HepG2 (cell line): ENCODE results near the gene GALNT12. TPM values are rescaled to one million over a fixed set of nuclear protein-coding genes. Genes with fewer than 3 reads are reported as not detected.
A peak's percentile ranks its signal among the peaks of the same experiment; 100 is the strongest.

Experiments
- BATF2 ChIP-seq: sonication (generic); formaldehyde crosslinking; IDR thresholded peaks from 2 replicates; pipeline ENCODE4 v1.8.0; 2022; ENCODE audit warnings: mild to moderate bottlenecking, missing genetic modification reagents, moderate library complexity
- CBX2 ChIP-seq, 2 experiments: fragments of 200-600 bp in 1 of 2; sonication (generic); formaldehyde crosslinking in 1 of 2; IDR thresholded peaks; 2 replicates each; pipeline versions ENCODE4 v1.7.0 to v1.8.1; 2018 to 2022; ENCODE audit warnings: low read depth in 2 of 2, low read length in 1 of 2, mild to moderate bottlenecking in 1 of 2, missing genetic modification reagents in 1 of 2
- PPARG ChIP-seq: conservative IDR thresholded peaks from 2 replicates; pipeline ENCODE4 v1.6.1; 2016; ENCODE audit warnings: missing biosample characterization, missing genetic modification reagents
- PREB ChIP-seq: sonication (generic); formaldehyde crosslinking; IDR thresholded peaks from 2 replicates; pipeline ENCODE4 v1.4.0; 2020; ENCODE audit warnings: missing genetic modification reagents
- PRPF4 ChIP-seq: fragments of 200-400 bp; formaldehyde crosslinking; IDR thresholded peaks from 2 replicates; pipeline ENCODE4 v1.6.1; 2016; ENCODE audit warnings: low read length, low read depth; ENCODE audit not compliant: poor library complexity, severe bottlenecking
- REPIN1 ChIP-seq: sonication (generic); formaldehyde crosslinking; IDR thresholded peaks from 2 replicates; pipeline ENCODE4 v1.8.0; 2022; ENCODE audit warnings: missing genetic modification reagents, low read depth, mild to moderate bottlenecking, borderline replicate concordance
- RERE ChIP-seq: IDR thresholded peaks from 2 replicates; pipeline ENCODE4 v1.6.1; 2016; ENCODE audit warnings: low read depth, missing genetic modification reagents, missing compliant biosample characterization
- SIX4 ChIP-seq: sonication (generic); formaldehyde crosslinking; IDR thresholded peaks from 2 replicates; pipeline ENCODE4 v1.4.0; 2020; ENCODE audit warnings: missing genetic modification reagents
- TGIF2 ChIP-seq: IDR thresholded peaks from 2 replicates; pipeline ENCODE4 v1.6.1; 2016; ENCODE audit warnings: control low read depth, missing compliant biosample characterization
- TRAFD1 ChIP-seq: sonication (generic); formaldehyde crosslinking; IDR thresholded peaks from 2 replicates; pipeline ENCODE4 v1.5.1; 2020; ENCODE audit warnings: missing genetic modification reagents, mild to moderate bottlenecking, borderline replicate concordance
- UBTF ChIP-seq: sonication (generic); formaldehyde crosslinking; IDR thresholded peaks from 2 replicates; pipeline ENCODE4 v1.4.0; 2020; ENCODE audit warnings: mild to moderate bottlenecking, missing genetic modification reagents
- ZNF367 ChIP-seq: sonication (generic); formaldehyde crosslinking; IDR thresholded peaks from 2 replicates; pipeline ENCODE4 v1.4.0; 2020; ENCODE audit warnings: missing genetic modification reagents, borderline replicate concordance
- ZNF501 ChIP-seq: sonication (generic); formaldehyde crosslinking; IDR thresholded peaks from 2 replicates; pipeline ENCODE4 v1.5.1; 2020; ENCODE audit warnings: mild to moderate bottlenecking, moderate library complexity, missing genetic modification reagents
- ZNF740 ChIP-seq: sonication (generic); formaldehyde crosslinking; IDR thresholded peaks from 2 replicates; pipeline ENCODE4 v1.4.0; 2020; ENCODE audit warnings: missing genetic modification reagents
- ZNF883 ChIP-seq: sonication (generic); formaldehyde crosslinking; IDR thresholded peaks from 2 replicates; pipeline ENCODE4 v1.5.1; 2020; ENCODE audit warnings: mild to moderate bottlenecking, missing genetic modification reagents; ENCODE audit errors: not compliant biosample characterization
- ZSCAN31 ChIP-seq: sonication (generic); formaldehyde crosslinking; IDR thresholded peaks from 2 replicates; pipeline ENCODE4 v1.5.0; 2020; ENCODE audit warnings: low read depth, mild to moderate bottlenecking, missing genetic modification reagents
- polyA plus RNA-seq, 8 experiments: library from polyadenylated mRNA; depleted of rRNA in 3 of 8; stranded (reverse) in 7 of 8; unstranded in 1 of 8; fragments of >200 nt; fragmentation: Illumina TruSeq in 4 of 8; extraction: Trizol in 4 of 8; gene quantifications; 2 replicates each; pipeline versions ENCODE4 v1.2.1 to v1.2.3, GENCODE V29; 2011 to 2016; ENCODE audit warnings: low read depth in 4 of 8, missing spikeins in 1 of 8, mixed read lengths in 1 of 8; ENCODE audit not compliant: insufficient read depth in 1 of 8
- total RNA-seq, 5 experiments: library from RNA; depleted of rRNA; stranded (reverse); fragments of >200 nt; fragmentation: Illumina TruSeq; extraction: Trizol; gene quantifications; 2 replicates each; pipeline ENCODE4 v1.2.3, GENCODE V29; 2016; ENCODE audit warnings: low read depth in 1 of 5

The GALNT12 gene
- total and polyA plus RNA-seq, 2 of the 13 experiments (the other 11 are each of a cell fraction or from before 2014, with no cell fraction given): 0.07 TPM; not detected in 1

- no peak for TF ChIP-seq ZNF883 (CRISPR knock-in tag)
- TF ChIP-seq ZNF740: no peak
- TF ChIP-seq UBTF (CRISPR knock-in tag): no peak
- TF ChIP-seq PREB (CRISPR knock-in tag): no peak
- TF ChIP-seq RERE: no peak
- TF ChIP-seq ZNF501 (CRISPR knock-in tag): 0 out of 2 replicates have a peak, but pooled peaks have one; percentile 53
- 0 out of 2 replicates have a peak, but pooled peaks have one; percentile 44 for TF ChIP-seq PPARG
- TF ChIP-seq SIX4 (CRISPR knock-in tag): no peak
- no peak for TF ChIP-seq ZSCAN31
- TF ChIP-seq BATF2: no peak
- TF ChIP-seq CBX2 (IDR thresholded peaks at IDR 0.05; ENCODE audit: low read depth, low read length): no peak
- no peak for TF ChIP-seq CBX2 (CRISPR knock-in tag; IDR thresholded peaks at IDR 0.05; ENCODE audit: low read depth)
- TF ChIP-seq ZNF367 (CRISPR knock-in tag): no peak
- no peak for TF ChIP-seq REPIN1 (CRISPR knock-in tag)
- 0 out of 2 replicates have a peak, but pooled peaks have one; percentile 35 for TF ChIP-seq TGIF2 (CRISPR knock-in tag)
- TF ChIP-seq PRPF4: no peak
- TF ChIP-seq TRAFD1 (CRISPR knock-in tag): no peak
These were observed 41.1 kb downstream of the GALNT12 start (continued) for GRCh38 chr9:98848450-98849149.
